Activated CD8-positive, alpha-beta memory T cell treated with anti-CD3 and anti-CD28 coated beads, Interleukin-2, amount 50 U/mL, for 48 hours (primary cell): Measurements from ENCODE around the gene TM6SF1.
"Not testable (repeated sequence)": the region's sequence is repeated elsewhere in the genome, so short reads cannot be mapped to it uniquely, and the experiment has no call there.

ENCODE experiments used
- DNase-seq: peaks from one replicate; pipeline ENCODE4 v3.0.0-alpha.2; 2020

TM6SF1 gene

DNA sequence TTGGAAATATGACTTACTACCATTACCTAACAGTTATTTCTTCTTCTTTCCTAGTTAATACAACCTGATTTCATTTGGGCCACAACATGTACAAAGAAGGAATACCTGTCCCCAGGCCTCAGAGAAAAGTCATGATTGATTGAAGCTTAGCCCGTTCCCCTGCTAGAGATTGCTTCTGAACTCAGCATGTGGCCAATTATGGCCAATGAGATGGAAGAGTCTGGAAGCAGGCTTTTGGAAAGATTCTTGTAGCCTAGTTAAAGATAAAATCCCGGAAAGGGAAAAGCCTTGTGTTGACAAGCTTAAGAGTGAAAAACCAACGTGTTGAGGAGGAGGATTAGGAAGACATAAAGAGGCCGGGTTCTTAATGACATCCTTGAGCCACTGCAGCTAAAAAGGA lies 17.0 kb upstream of the TM6SF1 start:
- DNase-seq, result no peak

DNA sequence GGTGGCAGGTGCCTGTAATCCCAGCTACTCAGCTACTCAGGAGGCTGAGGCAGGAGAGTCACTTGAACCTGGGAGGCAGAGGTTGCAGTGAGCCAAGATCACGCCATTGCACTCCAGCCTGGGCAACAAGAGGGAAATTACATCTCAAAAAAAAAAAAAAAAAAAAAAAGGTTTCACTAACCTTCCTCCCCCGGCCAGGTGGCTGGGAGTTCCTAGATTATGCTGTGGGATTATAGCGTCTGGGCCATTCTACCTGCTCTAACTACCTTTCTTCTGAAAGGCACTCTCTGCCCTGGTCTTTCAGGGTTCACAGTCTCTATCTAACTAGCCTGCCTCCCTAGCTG lies 15.5 kb upstream of the TM6SF1 start:
- not testable (repeated sequence) for DNase-seq

DNA sequence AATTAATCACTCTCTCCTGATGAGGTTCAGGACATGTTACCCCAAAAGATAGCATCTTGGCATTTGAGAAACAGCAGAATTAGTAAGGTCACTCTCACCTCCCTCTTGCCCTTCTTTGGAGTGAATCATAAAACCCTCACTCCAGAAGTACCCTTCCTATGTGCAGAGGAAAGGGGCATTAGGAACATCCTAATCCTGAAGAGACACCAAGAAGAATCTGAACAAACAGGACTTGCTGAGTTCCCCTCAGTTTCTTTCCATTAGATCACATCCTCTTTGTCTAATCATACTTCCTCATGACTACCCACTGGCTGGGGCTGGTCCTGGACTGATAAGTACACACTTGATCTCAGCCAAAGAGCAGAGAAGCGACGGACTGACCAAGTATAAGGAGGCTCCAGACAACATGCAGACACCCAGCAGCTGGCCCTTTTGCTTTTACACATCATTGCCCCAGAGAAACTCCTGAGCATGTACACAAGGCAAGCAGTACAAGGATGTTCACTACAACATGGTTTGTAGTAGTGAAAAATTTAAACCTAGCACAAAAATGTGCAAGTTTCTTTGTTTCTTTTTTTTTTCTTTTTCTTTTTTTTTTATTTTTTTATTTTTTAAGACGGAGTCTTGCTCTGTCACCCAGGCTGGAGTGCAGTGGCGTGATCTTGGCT lies 15.0 kb upstream of the TM6SF1 start:
- no peak for DNase-seq

DNA sequence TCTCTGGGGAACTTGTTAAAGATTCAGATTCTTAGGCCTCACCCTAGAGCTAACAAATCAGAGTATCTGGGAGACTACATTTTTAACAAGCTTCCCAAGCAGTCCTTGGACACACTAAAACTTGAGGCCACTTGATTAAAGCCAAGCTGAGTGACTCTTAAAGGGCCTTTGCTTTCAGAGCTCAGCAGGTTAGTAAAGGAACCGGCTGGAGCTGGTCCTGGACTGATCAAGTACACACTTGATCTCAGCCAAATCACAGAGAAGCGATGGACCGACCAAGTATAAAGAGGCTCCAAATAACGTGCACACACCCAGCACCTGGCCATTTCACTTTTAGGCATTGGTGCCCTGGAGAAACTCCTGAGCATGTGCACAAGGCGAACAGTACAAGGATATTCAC lies 12.9 kb upstream of the TM6SF1 start:
- DNase-seq, result no peak

DNA sequence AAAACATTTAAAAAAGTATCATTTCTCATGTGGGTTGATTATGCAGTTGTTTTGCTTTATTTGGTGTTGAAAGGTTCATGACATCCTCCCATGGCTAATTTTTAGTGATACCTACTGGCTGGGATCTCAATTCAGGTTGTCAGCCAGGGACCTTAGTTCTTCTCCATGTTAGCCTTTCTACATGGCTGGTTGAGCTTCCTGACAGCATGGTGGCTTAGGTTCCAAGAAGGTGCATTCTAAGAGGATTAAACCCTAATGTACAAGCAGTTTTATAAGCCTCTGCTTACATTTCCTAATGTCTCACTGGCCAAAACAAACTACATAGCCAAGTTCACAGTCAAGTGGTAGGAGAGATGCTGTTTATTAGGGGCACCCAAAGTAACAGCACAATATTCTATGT lies 9.4 kb upstream of the TM6SF1 start:
- no peak for DNase-seq

DNA sequence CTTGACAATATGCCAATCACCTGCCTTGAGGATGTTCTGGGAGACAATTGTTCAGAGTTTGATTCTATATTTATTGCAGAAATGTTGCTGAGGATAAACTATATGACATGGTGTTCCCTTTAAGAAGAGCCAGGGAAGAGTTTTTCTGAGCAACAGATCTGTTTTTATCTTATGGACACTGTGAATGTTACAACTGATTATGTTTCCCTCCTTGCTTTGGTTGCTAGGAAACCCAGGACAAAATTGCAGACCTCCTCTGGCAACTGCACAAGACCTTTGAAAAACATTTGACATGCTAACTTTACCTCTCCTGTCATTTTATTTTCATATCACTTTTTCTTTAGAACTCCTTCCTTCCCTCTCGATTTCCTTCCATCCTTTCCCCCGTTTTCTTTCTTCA lies 8.2 kb upstream of the TM6SF1 start:
- no peak for DNase-seq

DNA sequence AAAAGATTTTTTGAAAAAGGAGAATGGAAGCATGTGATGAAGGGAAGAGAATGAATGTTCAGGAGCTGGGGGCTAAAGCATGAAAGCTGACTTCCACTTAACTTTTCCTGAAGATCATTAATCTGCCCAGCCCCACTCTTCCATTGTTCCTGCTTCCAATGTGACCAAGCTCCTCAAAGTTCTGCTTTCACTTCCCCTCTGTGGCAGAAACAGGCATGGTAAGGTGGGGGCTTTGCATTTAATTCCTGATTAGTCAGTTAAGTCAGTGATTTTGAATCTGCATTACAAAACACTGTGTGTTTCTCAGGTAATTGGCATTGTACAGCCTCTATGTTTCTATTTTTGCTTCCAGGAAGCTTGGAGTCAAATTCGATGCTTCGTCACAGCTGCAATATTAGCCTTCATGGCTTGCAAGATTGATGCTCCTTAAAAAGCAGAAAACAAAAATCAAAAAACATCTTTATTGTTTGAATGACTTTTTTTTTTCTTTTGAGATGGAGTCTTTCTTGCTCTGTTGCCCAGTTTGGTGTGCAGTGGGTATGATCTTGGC lies 7.3 kb upstream of the TM6SF1 start:
- DNase-seq, result no peak

DNA sequence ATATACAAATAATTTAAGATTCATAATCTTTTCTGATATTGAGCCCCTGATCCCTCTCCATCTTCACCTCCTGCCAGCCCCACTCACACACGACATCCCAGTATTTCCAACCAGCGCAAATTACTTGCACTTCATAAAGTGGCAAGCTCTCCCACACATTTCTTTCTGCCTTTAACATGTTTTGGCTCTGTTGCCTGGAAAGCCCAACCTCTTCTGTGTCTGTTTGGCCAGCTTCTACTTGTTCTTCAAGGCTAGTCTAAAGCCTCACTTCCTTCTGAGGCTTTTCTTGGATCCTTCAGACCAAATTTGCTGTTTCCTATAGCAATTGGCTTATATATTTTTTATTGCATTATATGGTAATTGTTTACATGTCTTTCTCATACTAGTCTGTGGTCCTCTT lies 5.1 kb upstream of the TM6SF1 start:
- DNase-seq, result no peak

DNA sequence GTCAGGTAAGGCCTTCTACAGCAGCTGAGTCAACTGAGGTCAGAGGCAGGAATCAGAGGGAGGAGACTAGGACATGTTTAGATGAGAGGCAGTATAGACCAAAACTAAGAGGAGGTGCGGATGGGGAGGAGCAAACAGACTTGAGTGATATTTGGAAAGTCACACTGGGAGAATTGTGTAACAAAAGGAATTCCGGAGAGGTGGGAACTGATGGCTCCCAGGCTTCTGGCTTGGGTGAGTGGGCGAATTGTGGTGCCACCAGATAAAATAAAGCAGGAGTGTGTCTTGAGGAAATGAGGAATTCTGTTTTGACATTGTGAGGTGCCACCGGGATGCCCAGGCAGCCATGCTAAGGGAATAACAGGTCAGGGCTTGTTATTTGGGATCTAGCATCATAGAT lies 3.3 kb upstream of the TM6SF1 start:
- no peak for DNase-seq

DNA sequence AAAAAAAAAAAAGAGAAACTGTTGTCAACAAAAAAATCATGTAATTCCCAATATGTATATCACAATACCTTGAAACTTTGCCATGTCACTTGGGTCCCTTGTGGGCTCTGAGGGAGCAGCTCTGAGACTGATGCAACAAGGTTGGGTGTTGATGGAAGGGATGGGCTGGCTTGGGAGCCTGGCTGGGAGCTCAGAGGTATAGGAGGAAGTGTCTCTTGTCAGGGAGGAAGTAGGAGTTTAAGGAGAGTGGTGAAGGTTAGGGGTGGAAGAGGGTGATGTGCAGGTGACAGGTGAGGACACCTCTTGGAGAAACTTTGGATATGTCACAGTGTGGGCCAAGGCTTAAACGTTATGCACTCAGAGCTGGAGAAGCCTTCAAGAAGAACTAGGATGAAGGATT lies 2.0 kb upstream of the TM6SF1 start:
- DNase-seq, result no peak

DNA sequence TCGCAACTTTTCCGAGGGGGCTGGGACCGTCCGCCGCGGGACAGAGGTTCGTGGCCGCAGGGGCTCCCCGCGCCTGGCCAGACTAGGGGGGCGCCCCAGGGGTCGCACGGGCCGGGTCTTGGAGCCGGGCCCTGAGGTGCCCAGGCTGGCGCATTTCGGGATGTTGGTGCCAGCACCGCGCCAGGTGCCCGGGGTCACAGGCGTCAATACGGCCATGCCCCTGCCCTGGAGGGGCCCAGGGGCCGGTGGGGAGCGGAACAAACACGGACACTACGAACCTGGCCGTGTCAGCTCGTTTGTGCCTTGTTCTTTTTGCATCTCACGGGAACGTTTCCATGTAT lies 366 bp downstream of the TM6SF1 start:
- no peak for DNase-seq

DNA sequence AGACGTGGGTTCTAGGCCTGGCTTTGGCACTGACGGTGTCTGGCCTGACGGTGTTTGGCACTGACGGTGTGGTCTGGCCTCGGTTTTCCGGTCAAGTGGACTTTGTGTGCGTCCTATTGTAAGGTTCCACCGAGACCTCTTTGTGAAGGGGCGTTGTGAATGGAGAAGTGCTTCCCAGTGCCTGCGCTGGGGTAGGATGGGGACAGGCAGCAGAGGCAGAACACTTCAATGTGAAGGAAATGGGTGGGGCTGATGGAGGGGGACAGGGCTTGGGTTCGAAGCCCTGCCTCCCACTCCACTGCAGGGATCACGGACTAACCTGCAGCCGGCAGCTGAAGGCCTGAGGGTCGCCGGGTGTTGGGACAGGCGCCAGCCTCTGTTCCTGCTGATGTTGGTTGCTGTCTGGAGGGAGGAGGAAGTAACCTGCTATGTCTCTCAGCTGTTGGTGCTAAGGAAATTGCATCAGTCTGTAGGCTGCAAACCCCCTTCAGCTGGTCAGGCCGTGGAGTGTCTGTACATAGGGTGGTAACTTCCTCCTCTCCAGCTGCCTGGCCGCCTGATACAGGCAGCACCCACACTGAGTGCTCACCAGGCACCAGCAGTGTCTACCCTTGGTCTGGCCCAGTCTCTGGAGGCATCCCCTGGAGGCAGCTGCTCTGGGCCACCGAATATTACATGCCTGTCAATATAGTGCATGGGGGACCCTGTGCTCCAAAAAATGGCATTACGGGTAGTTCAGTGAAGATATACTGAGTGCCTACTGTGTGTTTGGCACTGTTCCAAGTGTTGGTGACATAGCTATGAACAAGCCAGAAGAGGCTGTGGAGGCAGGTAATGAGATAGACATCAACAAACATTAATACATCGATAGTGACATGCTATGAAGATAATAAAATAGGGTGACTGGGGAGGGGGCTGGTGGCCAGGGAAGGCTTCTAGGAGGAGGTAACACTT lies 1.1 kb downstream of the TM6SF1 start:
- DNase-seq, result peak; percentile 57

DNA sequence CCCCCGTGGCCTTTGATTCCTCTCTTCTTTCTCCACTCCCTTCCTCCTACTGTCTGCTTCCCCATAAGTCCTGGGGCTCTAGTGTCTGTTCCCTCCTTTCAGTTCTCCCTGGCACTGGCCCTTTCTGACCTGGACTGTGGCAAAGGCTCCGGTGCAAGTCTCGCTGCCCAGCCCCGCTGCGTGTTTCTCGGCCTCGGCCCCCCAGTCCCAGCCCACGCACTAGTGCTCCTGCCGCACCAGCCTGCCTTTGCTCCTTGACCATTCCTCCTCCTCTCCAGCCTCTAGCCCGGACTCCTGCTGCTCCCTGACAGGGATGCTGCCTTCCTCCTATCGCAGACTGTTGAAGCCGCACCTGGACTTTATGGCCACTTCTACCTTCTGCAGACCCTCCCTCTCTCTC lies 2.1 kb downstream of the TM6SF1 start:
- DNase-seq, result no peak

DNA sequence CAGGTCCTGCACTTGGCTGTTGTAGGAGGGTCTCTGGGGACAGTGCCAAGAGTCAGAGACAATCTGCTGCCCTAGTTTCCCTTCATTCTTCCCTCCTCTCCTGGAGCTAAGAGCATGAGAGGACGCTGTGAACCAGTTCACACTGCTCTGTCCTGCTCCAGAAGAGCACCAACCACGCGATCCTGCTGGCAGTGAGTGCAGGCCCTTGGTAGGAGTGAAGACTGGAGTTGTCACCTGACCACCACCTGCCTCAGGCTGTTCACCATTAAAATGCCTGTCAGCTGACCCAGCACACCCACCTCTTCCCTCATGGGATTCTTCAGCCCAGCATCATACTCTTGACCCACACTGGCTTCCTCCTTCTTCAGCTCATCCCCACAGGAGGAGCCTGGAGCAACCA lies 2.9 kb downstream of the TM6SF1 start:
- no peak for DNase-seq

DNA sequence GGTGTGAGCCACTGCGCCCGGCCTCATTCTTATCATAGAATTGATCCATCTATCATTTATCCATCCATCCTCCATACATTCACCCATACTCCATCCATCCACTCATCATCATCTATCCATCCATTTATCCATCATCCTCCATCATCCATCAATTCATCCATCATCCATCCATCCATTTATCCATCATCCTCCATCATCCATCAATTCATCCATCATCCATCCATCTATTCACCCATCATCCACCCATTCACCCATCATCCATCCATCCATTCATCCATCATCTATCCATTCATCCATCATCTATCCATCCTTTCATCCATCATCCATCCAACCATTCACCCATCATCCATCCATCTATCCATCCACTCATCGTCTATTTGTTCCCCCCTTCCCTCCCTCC lies 3.7 kb downstream of the TM6SF1 start:
- DNase-seq, result no peak

DNA sequence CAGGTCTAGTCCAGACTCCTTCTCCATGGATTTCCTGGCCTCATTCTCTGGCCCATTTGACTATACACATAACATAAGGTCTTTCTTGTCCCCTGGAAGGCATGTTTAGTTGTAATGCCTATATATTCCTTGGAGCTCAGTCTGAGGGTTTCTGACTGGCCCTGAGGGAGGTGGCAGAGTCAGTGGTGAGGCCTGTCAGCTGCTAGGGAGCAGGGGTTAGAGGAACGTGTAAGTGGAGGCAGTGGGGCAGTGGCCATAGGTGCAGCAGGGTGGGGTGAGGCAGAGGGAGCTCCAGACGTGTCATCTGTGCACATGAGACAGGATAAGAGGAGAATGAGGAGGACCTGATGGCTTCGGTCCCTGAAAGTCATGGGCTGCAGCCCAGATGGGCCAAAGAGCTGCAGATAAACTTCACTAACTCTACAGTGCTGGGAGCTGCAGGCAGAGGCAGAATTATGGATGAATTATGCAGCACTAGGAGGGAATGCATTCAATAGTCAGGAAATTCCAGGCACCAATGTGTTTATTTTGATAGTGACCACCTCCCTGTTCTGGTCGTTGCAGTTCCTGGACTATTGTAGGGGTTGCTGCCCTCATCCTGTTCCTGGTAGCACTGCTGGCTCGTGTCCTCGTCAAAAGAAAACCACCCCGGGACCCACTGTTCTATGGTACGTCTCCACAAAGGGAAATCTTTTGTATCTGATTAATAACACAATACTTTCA lies 4.9 kb downstream of the TM6SF1 start:
- no peak for DNase-seq

DNA sequence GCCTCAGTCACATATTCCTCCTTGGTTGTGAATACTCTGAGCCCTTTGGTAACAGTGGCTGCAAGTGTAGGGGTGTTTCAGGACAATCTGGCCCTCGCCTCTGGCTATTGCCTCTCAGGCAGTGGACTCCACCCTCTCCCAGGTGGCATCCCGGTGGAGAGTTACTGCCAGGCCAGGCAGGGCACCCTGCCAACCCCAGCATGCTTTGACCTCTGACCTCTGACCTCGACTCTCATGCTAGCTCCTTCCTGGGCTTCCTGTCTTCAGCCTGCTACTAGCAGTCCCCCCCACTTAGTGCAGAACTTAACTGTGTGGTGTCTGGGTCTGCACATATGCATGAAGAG lies 5.5 kb downstream of the TM6SF1 start:
- no peak for DNase-seq

DNA sequence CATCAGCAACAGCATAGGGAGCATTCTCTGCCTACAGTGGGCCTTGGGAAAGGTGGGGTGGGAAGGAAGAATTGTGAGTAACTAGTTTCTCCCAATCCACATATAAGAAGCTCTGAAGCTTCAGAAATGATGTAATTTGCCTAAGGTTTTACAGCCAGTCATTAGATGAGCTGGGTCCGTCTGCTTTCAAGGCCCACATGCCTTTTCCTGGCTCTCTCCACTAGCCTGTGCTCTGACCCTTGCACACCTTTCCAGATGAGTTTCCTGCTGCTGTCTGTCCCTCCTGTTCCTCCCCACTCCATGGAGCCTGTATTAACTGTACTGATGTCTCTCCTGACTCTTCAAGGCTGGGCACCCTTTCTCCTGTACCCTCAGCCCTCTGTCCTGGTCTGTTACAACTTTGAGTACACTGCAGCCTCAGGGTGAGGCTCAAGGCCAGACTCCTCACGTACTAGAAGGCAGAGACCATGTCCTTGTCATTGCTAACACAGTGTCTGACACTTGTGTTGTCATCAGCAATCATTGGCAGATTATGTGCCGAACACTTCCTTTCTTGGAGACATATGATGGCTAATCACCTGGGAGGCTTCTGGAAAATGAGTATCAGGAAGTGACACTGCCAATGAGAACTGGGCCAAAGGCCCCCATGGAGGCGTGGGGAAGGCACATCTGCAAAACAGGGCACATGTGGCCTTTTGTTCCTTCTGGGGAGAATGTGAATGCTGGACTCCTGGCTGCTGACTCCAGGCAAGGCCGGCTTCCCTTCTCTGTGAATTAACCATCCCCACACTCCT lies 6.6 kb downstream of the TM6SF1 start:
- DNase-seq, result no peak

DNA sequence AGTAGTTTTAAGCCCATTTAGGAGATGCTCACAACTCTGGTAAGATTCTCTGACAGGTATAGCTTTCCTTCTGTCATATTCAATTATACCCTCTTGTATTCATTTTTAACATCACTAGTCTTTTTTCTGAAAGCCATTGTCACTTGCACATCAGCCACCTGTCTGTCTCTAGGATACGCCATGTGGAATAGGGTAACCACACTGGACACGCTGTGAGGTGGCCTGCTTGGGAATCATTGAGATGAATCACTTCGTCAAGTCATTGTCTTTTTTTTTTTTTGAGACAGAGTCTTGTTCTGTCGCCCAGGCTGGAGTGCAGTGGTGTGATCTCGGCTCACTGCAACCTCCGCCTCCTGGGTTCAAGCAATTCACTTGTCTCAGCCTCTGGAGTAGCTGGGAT lies 7.4 kb downstream of the TM6SF1 start:
- DNase-seq, result no peak

DNA sequence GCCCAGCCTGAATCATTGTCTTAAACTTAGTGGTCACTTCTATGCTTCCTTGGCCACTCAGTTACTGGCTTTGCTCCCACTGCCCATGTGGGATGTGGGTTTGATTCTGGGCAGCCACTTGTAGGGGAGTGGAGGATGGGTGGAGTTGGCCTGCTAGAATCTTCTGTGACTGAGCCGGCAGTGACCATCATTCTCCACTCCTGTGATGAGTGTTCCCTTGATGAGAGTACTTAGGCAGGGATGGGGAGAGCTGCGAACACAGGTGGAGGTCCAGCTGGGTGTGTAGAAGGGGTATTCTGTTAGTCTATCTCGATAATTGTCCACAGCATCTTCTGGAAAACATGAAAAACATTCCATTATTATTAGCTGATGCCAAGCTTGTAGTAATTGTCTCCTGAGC lies 8.0 kb downstream of the TM6SF1 start:
- no peak for DNase-seq

DNA sequence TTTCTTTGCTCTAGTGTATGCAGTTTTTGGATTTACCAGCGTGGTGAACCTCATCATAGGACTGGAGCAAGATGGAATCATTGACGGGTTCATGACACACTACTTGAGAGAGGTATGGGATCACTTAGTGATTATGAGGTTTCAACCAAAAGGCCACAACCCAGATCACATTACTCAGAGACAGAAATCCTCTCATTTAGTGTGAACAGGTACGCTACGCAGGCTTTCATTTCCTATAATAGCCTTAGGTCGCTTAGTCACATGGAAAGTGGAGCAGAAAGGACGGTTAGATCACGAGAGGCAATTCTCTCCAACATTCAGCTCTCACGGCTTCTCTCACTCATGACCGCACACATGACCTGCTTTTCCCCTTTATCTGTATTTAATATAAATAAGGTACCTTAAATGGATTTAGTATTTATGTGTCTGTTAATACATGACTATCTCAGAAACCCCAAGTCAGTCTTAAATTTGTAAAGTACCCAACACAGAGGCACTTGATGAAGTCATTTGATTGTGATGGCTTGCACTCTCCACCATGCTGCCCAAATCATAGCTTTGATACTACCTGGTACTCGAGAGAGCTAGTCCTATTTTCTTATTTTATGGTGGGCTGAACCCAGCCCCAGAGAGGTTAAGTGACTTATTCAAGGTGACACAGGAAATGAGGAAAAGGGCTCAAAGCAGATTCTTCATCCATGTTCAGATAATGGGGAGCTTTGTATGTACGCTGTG lies 8.6 kb downstream of the TM6SF1 start:
- DNase-seq, result no peak

DNA sequence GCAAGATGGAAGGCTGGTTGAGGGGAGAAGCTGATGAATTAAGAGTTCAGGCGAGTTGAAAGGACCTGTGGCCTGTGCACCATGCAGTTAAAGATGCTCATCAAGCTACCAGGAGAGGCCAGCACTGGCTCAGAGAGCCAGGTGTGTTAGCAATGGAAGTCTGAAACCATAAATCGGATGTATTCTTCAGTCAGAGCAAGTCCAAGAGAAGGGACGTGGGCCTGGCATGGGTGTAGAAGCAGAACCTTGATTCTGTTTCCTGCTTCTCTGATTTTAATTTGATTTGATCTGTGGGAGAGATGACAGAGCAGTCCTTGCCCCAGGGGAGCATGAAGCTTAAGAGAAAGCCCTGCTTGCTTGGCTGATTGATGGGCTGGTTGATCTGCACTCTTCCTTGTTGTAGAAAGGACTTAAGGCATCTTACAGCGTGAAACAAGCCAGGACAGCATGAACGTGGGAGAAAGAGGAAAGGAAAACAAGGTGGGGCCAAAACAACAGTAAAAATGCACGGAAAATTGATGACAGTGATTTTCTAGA lies 10.9 kb downstream of the TM6SF1 start:
- DNase-seq, result no peak
